Measurements from ENCODE around the gene SDR42E2. TPM values are rescaled to one million over a fixed set of nuclear protein-coding genes. Genes with fewer than 3 reads are reported as not detected.
"Not testable (repeated sequence)": the region's sequence is repeated elsewhere in the genome, so short reads cannot be mapped to it uniquely, and the experiment has no call there.

The SDR42E2 gene
- total and polyA plus RNA-seq, 2 of the 8 experiments (the other 6 are each of a cell fraction or from before 2014, with no cell fraction given): 0.08 TPM; not detected in 1

- H2BK12ac ChIP-seq (ENCODE audit: low read depth, low read length); H3K4me1 ChIP-seq (replicated peaks in 1 of 4; ENCODE audit: control insufficient read depth in 3 of 4, insufficient read depth in 4 of 4, low read length in 3 of 4); H3K23ac ChIP-seq (ENCODE audit: insufficient read length); H2AFZ ChIP-seq (ENCODE audit: low read length); H3K56ac ChIP-seq (replicated peaks; ENCODE audit: insufficient read length, low read depth, low read length); H3K27ac ChIP-seq (ENCODE audit: low read depth, low read length); H3K79me1 ChIP-seq (ENCODE audit: low read depth, low read length); H3K9ac ChIP-seq (replicated peaks in 1 of 4; ENCODE audit: extremely low read depth in 1 of 4, low read depth in 3 of 4, low read length in 3 of 4); DNase-seq (ENCODE audit: low read depth in 1 of 2, low spot score in 2 of 2); H3K9me3 ChIP-seq (ENCODE audit: insufficient read depth in 2 of 2, low read depth in 1 of 2, low read length in 1 of 2); H2AK5ac ChIP-seq (ENCODE audit: low read depth, low read length); H3K23me2 ChIP-seq (ENCODE audit: low read depth, low read length); H3K27me3 ChIP-seq (replicated peaks in 1 of 4; ENCODE audit: control insufficient read depth in 3 of 4, extremely low read depth in 1 of 4, insufficient read depth in 3 of 4, low read length in 3 of 4); H4K91ac ChIP-seq (replicated peaks; ENCODE audit: insufficient read length, low read length); H2BK120ac ChIP-seq (replicated peaks; ENCODE audit: low read depth, low read length); H3K14ac ChIP-seq (ENCODE audit: insufficient read length); H4K8ac ChIP-seq (ENCODE audit: extremely low read depth, insufficient read depth, low read length); H3K79me2 ChIP-seq (ENCODE audit: control insufficient read depth in 1 of 2, insufficient read depth in 2 of 2, low read length in 2 of 2); H4K5ac ChIP-seq (ENCODE audit: insufficient read length, low read depth, low read length); H3K36me3 ChIP-seq (ENCODE audit: control insufficient read depth in 2 of 4, insufficient read depth in 4 of 4, low read length in 3 of 4); H2BK20ac ChIP-seq (ENCODE audit: low read length); H2BK15ac ChIP-seq (ENCODE audit: low read length); H4K20me1 ChIP-seq (replicated peaks in 1 of 2; ENCODE audit: control insufficient read depth in 1 of 2, insufficient read depth in 2 of 2, low read length in 2 of 2); H3K4ac ChIP-seq (replicated peaks; ENCODE audit: insufficient read length, low read depth, low read length); H2BK5ac ChIP-seq (ENCODE audit: low read depth, low read length); FAIRE-seq; H3K18ac ChIP-seq (ENCODE audit: extremely low read depth, low read length): not testable (repeated sequence)
- ChIA-PET POLR2A (ENCODE audit: partially characterized antibody) (interaction anchor here (0.6 to 1.8 kb wide), 7 partner anchors 10 to 101 kb away, joined by 3 to 6 read pairs (median 4); partner anchors contain the start of genes EEF2K and POLR3E), CTCF (ENCODE audit: partially characterized antibody) (interaction anchor here (0.7 to 2.6 kb wide), 7 partner anchors 9 to 109 kb away, joined by 3 to 13 read pairs (median 5); partner anchors contain the start of genes EEF2K and POLR3E)
- WGBS, 2 experiments (ENCODE audit: extremely low coverage in 1 of 2, insufficient coverage in 1 of 2, insufficient read length in 1 of 2, insufficient replicate concordance in 2 of 2, low coverage in 1 of 2, low lambda C conversion rate in 2 of 2, missing lambda C conversion rate in 1 of 2): 84% methylated on average over 19 of the region's 20 CpGs; no CpG with 5 or more reads in 1 of the 2 experiments
- H3K4me3 ChIP-seq (ENCODE audit: extremely low read depth in 1 of 4, insufficient read depth in 2 of 4, low read depth in 3 of 4, low read length in 4 of 4): peak overlapping the region in 2 of 4 experiments; percentile 74 to 92; a peak in 5 of 8 replicates
- H3K4me2 ChIP-seq (ENCODE audit: insufficient read depth in 1 of 2, low read depth in 2 of 2, low read length in 2 of 2): peak overlapping the region in 1 of 2 experiments; percentile 16; a peak in 1 of 4 replicates
Measured at GRCh38 chr16:22196559-22197168, 34.4 kb downstream of the SDR42E2 start.
